Measurements from ENCODE around the gene ZNF385B. TPM values are rescaled to one million over a fixed set of nuclear protein-coding genes. Genes with fewer than 3 reads are reported as not detected.

ZNF385B gene
- total and polyA plus RNA-seq, 2 donors (not counting 1 experiment from before 2014, with no cell fraction given) = not detected

DNA sequence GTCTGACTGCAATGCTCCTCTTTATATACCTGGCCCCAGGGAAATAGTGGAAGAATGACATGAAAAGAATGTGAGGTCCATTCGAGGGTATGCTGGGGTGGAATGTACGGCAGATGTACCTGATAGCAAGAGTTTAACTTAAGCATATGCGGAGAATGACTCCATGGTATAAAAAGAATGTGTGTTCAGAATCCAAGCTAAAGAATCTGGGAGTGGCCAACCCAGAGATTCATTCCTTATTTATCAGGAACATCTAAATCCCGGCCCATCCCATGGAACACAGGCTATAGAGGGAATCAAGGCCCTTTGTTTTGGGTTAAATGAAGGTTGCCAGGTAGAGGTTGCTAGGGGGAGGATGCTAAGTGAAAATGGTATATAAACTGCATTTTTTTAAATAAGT, 150.0 kb downstream of the ZNF385B start:
- no peaks in the 10 kb centered on the region for H4K20me1 ChIP-seq (ENCODE audit: control insufficient read depth, insufficient read depth, low read length, poor library complexity, severe bottlenecking)
- TF ChIP-seq EZH2 (IDR thresholded peaks at IDR 0.05; ENCODE audit: borderline replicate concordance, insufficient read depth, low read depth, low read length, poor library complexity, severe bottlenecking) = no peak
- TF ChIP-seq, protein P1, sequence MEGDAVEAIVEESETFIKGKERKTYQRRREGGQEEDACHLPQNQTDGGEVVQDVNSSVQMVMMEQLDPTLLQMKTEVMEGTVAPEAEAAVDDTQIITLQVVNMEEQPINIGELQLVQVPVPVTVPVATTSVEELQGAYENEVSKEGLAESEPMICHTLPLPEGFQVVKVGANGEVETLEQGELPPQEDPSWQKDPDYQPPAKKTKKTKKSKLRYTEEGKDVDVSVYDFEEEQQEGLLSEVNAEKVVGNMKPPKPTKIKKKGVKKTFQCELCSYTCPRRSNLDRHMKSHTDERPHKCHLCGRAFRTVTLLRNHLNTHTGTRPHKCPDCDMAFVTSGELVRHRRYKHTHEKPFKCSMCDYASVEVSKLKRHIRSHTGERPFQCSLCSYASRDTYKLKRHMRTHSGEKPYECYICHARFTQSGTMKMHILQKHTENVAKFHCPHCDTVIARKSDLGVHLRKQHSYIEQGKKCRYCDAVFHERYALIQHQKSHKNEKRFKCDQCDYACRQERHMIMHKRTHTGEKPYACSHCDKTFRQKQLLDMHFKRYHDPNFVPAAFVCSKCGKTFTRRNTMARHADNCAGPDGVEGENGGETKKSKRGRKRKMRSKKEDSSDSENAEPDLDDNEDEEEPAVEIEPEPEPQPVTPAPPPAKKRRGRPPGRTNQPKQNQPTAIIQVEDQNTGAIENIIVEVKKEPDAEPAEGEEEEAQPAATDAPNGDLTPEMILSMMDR (IDR thresholded peaks at IDR 0.05) = no peak
- H3K4me3 Mint-ChIP-seq = no peak overlapping the region
- H2AFZ ChIP-seq (ENCODE audit: insufficient read depth, low read depth, low read length, poor library complexity, severe bottlenecking) = no peak overlapping the region
- H3K27me3 Mint-ChIP-seq = peaks cover 6% of the 10 kb centered on the region
- H3K27me3 ChIP-seq (replicated peaks in 1 of 4; ENCODE audit: control extremely low read depth in 1 of 4, control insufficient read depth in 3 of 4, insufficient read depth in 4 of 4, low read length in 3 of 4) = no peaks in the 10 kb centered on the region
- no peaks in the 10 kb centered on the region for H3K36me3 ChIP-seq (replicated peaks in 1 of 2; ENCODE audit: control extremely low read depth in 1 of 2, control insufficient read depth in 1 of 2, extremely low read depth in 1 of 2, insufficient read depth in 2 of 2, low read length in 1 of 2)
- intact Hi-C loops (cut with micrococcal nuclease) = no loop called here
- no peak overlapping the region for H3K4me3 ChIP-seq (ENCODE audit: control extremely low read depth in 1 of 5, extremely low read depth in 1 of 5, insufficient read depth in 1 of 5, low read depth in 2 of 5, low read length in 4 of 5)
- H3K9me3 Mint-ChIP-seq (ENCODE audit: insufficient read depth) = no peaks in the 10 kb centered on the region
- ChIA-PET CTCF (no interaction called here), POLR2A (no interaction called here)
- ATAC-seq (ENCODE audit: low read depth) (no peak), DNase-seq (no peak)
- no peaks in the 10 kb centered on the region for H3K4me1 Mint-ChIP-seq
- no peaks in the 10 kb centered on the region for H3K4me1 ChIP-seq (ENCODE audit: control insufficient read depth in 2 of 2, insufficient read depth in 2 of 2, low read length in 2 of 2)
- no peak overlapping the region for H3K27ac ChIP-seq (ENCODE audit: low read length in 2 of 2)
- no peaks in the 10 kb centered on the region for H3K79me2 ChIP-seq (ENCODE audit: control insufficient read depth, insufficient read depth, low read length)
- H3K9me3 ChIP-seq (ENCODE audit: control extremely low read depth in 1 of 3, control insufficient read depth in 2 of 3, insufficient read depth in 1 of 3, low read length in 2 of 3) = no peaks in the 10 kb centered on the region
- WGBS (ENCODE audit: insufficient coverage) = 100% methylated on average over 1 of the region's 4 CpGs
- no peak overlapping the region for H3K4me2 ChIP-seq (replicated peaks; ENCODE audit: low read depth, low read length, poor library complexity, severe bottlenecking)
- no peak overlapping the region for H3K27ac Mint-ChIP-seq
- no peak overlapping the region for H3K9ac ChIP-seq (ENCODE audit: low read length)

DNA sequence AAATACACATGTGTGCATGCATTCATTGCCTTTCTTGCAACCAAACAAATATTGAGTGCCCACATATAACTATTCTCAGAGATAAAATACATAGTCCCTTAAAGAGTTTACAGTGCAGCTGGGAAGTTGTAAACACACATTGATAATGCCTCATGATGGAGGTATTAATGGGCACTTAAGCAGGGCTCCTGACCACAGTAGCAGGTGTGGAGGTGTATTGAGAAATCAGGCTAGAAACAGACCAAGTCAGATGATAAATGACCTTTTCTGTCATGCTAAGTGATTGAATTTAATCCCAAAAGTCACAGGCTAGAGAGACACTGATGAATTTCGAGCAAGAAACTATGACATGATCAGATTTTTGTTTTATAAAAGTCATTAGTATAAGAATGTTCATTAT, 157.7 kb downstream of the ZNF385B start:
- Histone ChIP-seq H3K79me2 (ENCODE audit: control insufficient read depth, insufficient read depth, low read length) (no peaks in the 10 kb centered on the region), H3K27ac (ENCODE audit: low read length in 2 of 2) (no peak overlapping the region), H4K20me1 (ENCODE audit: control insufficient read depth, insufficient read depth, low read length, poor library complexity, severe bottlenecking) (no peaks in the 10 kb centered on the region), H3K27me3 (replicated peaks in 1 of 4; ENCODE audit: control extremely low read depth in 1 of 4, control insufficient read depth in 3 of 4, insufficient read depth in 4 of 4, low read length in 3 of 4) (no peaks in the 10 kb centered on the region), H3K4me2 (replicated peaks; ENCODE audit: low read depth, low read length, poor library complexity, severe bottlenecking) (no peak overlapping the region), H3K9ac (ENCODE audit: low read length) (no peak overlapping the region), H3K4me1 (ENCODE audit: control insufficient read depth in 2 of 2, insufficient read depth in 2 of 2, low read length in 2 of 2) (no peaks in the 10 kb centered on the region), H3K4me3 (ENCODE audit: control extremely low read depth in 1 of 5, extremely low read depth in 1 of 5, insufficient read depth in 1 of 5, low read depth in 2 of 5, low read length in 4 of 5) (no peak overlapping the region), H2AFZ (ENCODE audit: insufficient read depth, low read depth, low read length, poor library complexity, severe bottlenecking) (no peak overlapping the region), H3K9me3 (ENCODE audit: control extremely low read depth in 1 of 3, control insufficient read depth in 2 of 3, insufficient read depth in 1 of 3, low read length in 2 of 3) (no peaks in the 10 kb centered on the region), H3K36me3 (replicated peaks in 1 of 2; ENCODE audit: control extremely low read depth in 1 of 2, control insufficient read depth in 1 of 2, extremely low read depth in 1 of 2, insufficient read depth in 2 of 2, low read length in 1 of 2) (no peaks in the 10 kb centered on the region)
- H3K27ac Mint-ChIP-seq = no peak overlapping the region
- intact Hi-C loops (cut with micrococcal nuclease) = no loop called here
- H3K9me3 Mint-ChIP-seq (ENCODE audit: insufficient read depth) = no peaks in the 10 kb centered on the region
- WGBS (ENCODE audit: insufficient coverage) = no CpG with 5 or more reads among the region's 1 CpG
- H3K4me1 Mint-ChIP-seq = no peaks in the 10 kb centered on the region
- H3K27me3 Mint-ChIP-seq = no peaks in the 10 kb centered on the region
- H3K4me3 Mint-ChIP-seq = no peak overlapping the region
- ChIA-PET CTCF (no interaction called here), POLR2A (no interaction called here)
- DNase-seq (no peak), ATAC-seq (ENCODE audit: low read depth) (no peak)
- TF ChIP-seq, protein P1 (IDR thresholded peaks at IDR 0.05) = no peak
- TF ChIP-seq EZH2 (IDR thresholded peaks at IDR 0.05; ENCODE audit: borderline replicate concordance, insufficient read depth, low read depth, low read length, poor library complexity, severe bottlenecking) = no peak

Measured in B cell (primary cell).